IPS-15b (cell line): ENCODE measurements around the gene PGF.

Source experiments
- H3K27me3 ChIP-seq: one replicate; pipeline ENCODE4 v1.6.1; 2013; ENCODE audit warnings: low read length; ENCODE audit not compliant: control insufficient read depth, insufficient read depth
- H3K36me3 ChIP-seq: one replicate; pipeline ENCODE4 v1.6.1; 2013; ENCODE audit warnings: low read length; ENCODE audit not compliant: control insufficient read depth, insufficient read depth
- H3K4me1 ChIP-seq: one replicate; pipeline ENCODE4 v1.6.1; 2013; ENCODE audit warnings: mild to moderate bottlenecking, low read length; ENCODE audit not compliant: control insufficient read depth, insufficient read depth
- H3K4me3 ChIP-seq: one replicate; pipeline ENCODE4 v1.5.1; 2013; ENCODE audit warnings: low read depth, low read length
- H3K9ac ChIP-seq: one replicate; pipeline ENCODE4 v1.6.1; 2013; ENCODE audit warnings: low read depth, mild to moderate bottlenecking, low read length
- H3K9me3 ChIP-seq: one replicate; pipeline ENCODE4 v1.6.1; 2013; ENCODE audit warnings: mild to moderate bottlenecking, low read length; ENCODE audit not compliant: control insufficient read depth, insufficient read depth

Gene PGF

GRCh38 chr14:74984236-74985027 lies 29.0 kb upstream of the PGF start:
- Histone ChIP-seq H3K36me3 (no peaks in the 10 kb centered on the region), H3K27me3 (no peaks in the 10 kb centered on the region), H3K4me1 (no peaks in the 10 kb centered on the region), H3K4me3 (no peak overlapping the region), H3K9ac (peak overlapping the region; percentile 54), H3K9me3 (no peaks in the 10 kb centered on the region)

- H3K4me1 ChIP-seq = peaks cover 2% of the 10 kb centered on the region
- H3K27me3 ChIP-seq = no peaks in the 10 kb centered on the region
- no peak overlapping the region for H3K4me3 ChIP-seq
- H3K9ac ChIP-seq = no peak overlapping the region
- H3K36me3 ChIP-seq = no peaks in the 10 kb centered on the region
- H3K9me3 ChIP-seq = no peaks in the 10 kb centered on the region
Measured at GRCh38 chr14:74983343-74983742, 27.9 kb upstream of the PGF start.

GRCh38 chr14:74982661-74983060 lies 27.3 kb upstream of the PGF start:
- no peaks in the 10 kb centered on the region for H3K27me3 ChIP-seq
- no peaks in the 10 kb centered on the region for H3K9me3 ChIP-seq
- no peak overlapping the region for H3K9ac ChIP-seq
- H3K36me3 ChIP-seq = no peaks in the 10 kb centered on the region
- H3K4me1 ChIP-seq = peaks cover 2% of the 10 kb centered on the region
- no peak overlapping the region for H3K4me3 ChIP-seq

DNA sequence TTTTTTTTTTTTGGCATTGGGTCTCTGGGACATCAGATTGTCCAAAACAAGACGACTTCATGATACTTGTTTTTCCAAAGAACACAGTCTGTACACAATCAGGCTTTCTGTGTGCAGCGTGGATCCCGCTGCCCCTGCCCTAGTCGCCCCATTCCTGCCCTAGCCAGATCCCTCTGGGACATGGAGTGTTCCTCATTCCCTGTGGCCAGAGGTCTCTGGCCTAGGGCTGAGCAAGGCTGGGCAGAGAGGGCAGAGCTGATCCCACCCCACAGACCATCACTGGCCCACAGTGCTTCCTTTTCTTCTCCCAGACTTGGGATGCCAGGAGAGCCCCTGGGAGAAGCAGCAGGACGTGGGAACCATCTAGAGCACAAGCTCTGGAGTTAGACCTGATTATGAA lies 26.4 kb upstream of the PGF start:
- Histone ChIP-seq H3K4me1 (peaks cover 2% of the 10 kb centered on the region), H3K4me3 (no peak overlapping the region), H3K9me3 (no peaks in the 10 kb centered on the region), H3K36me3 (no peaks in the 10 kb centered on the region), H3K27me3 (no peaks in the 10 kb centered on the region), H3K9ac (no peak overlapping the region)

- H3K4me3 ChIP-seq = no peak overlapping the region
- H3K36me3 ChIP-seq = no peaks in the 10 kb centered on the region
- H3K27me3 ChIP-seq = no peaks in the 10 kb centered on the region
- peaks cover 2% of the 10 kb centered on the region for H3K4me1 ChIP-seq
- H3K9ac ChIP-seq = no peak overlapping the region
- H3K9me3 ChIP-seq = no peaks in the 10 kb centered on the region
Measured at GRCh38 chr14:74981462-74981782, 26.0 kb upstream of the PGF start.

DNA sequence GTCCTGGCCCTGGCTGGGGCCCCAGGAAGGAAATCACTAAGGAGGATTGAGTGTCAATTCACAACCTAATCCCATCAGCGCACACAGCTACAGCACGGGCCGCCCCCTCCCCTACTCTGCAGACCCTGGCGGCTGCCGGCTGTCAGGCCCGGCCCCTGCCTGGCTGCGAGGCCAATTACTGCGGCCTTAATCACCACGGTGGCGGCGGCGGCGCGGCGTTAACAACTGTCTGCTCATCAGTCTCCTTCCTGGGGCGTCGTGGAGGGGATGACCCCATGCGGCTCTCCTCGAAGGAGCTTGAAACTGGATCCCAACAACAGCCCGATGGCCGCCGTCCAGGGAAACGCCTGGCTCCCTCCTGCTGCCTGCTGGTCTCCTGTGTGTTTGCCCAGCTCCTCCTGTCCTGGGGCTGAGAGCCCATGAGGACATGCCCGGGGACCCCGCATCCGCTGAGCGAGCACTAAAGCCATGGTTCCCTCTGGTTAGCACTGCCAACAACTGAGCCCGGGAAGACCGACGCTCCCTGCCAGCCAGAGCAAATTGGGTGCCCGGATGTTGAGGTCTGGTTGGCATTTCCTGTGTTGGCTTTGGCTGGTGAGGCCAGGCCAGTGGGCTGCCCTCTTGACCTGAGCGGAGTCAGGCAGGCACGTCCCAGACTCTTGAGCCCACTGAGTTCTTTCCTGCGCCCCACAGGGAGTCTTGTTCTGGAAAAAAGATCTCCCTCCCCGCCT lies 25.5 kb upstream of the PGF start:
- no peak overlapping the region for H3K4me3 ChIP-seq
- H3K4me1 ChIP-seq = peaks cover 2% of the 10 kb centered on the region
- H3K36me3 ChIP-seq = no peaks in the 10 kb centered on the region
- no peak overlapping the region for H3K9ac ChIP-seq
- H3K27me3 ChIP-seq = no peaks in the 10 kb centered on the region
- no peaks in the 10 kb centered on the region for H3K9me3 ChIP-seq

DNA sequence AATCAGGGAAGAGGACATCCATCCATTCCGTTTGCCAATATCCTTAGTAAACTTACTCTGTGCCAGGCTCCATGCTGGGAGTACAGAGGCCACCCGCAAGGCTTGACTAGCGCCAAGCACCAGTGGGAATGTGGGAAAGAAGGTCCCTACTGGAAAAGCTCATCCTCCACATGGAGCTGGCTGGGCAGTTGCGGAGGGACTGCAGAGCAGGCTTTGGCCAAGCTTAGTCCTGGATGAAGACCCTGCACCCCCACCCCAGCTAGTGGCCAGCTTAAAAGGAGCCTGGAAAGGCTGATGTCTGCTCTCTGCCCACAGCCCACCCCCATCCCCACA lies 25.0 kb upstream of the PGF start:
- H3K9me3 ChIP-seq = no peaks in the 10 kb centered on the region
- H3K9ac ChIP-seq = no peak overlapping the region
- H3K36me3 ChIP-seq = no peaks in the 10 kb centered on the region
- H3K27me3 ChIP-seq = no peaks in the 10 kb centered on the region
- peaks cover 2% of the 10 kb centered on the region for H3K4me1 ChIP-seq
- no peak overlapping the region for H3K4me3 ChIP-seq

DNA sequence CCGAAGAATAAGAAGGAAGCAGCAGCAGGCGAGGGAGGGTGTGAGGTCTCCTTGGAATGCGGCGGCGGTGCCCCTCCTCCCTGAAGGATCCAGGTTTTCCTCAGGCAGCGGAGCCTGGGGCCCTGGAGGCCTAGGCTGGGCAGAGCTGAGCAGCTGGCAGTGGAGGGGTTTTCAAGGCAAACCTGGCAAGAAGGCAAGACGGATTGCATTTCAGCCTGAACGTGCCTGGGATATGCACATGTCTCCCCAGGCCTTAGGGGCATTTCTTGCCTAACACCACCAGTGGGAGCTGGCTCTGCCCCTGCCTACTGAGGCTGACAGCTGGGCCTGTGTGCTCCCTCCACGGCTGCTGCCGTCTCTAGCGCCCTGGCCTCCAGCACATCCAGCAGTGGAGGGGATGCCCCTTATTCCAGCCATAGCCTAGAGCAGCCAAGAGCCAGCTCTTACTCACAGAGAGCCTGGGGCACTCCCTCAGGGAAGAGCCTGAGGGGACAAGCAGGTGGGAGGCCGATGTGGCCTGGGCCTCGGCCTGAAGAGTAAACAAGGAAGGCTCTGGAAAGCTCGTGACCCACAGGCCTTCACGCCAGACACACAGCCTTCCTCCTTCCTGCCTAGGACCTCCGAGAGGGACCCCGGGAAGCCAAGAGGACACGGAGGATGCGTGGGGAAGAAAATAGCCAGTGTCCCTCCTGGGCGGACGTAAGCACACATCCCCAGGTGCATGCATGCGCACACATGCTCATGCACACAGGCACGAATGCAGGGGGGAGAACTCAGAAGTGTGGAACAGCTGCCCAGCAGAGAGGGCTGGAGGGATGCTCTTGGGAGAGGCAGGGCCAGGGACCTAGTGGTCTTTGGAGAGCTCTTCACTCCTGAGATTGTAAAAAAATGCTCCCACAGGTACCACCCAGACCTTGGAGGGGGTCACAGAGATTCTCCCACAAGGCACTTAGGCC lies 24.3 kb upstream of the PGF start:
- H3K4me1 ChIP-seq = peaks cover 2% of the 10 kb centered on the region
- H3K9ac ChIP-seq = no peak overlapping the region
- H3K36me3 ChIP-seq = no peaks in the 10 kb centered on the region
- H3K9me3 ChIP-seq = no peaks in the 10 kb centered on the region
- no peak overlapping the region for H3K4me3 ChIP-seq
- H3K27me3 ChIP-seq = no peaks in the 10 kb centered on the region

- Histone ChIP-seq H3K4me3 (no peak overlapping the region), H3K4me1 (peaks cover 2% of the 10 kb centered on the region), H3K9ac (no peak overlapping the region), H3K9me3 (no peaks in the 10 kb centered on the region), H3K27me3 (no peaks in the 10 kb centered on the region), H3K36me3 (no peaks in the 10 kb centered on the region)
Measured at GRCh38 chr14:74979029-74979428, 23.6 kb upstream of the PGF start.

- Histone ChIP-seq H3K36me3 (no peaks in the 10 kb centered on the region), H3K9ac (no peak overlapping the region)
Measured at GRCh38 chr14:74978416-74978947, 23.1 kb upstream of the PGF start.

GRCh38 chr14:74977901-74978385 lies 22.5 kb upstream of the PGF start:
- Histone ChIP-seq H3K4me3 (no peak overlapping the region), H3K9ac (no peak overlapping the region), H3K9me3 (no peaks in the 10 kb centered on the region), H3K27me3 (no peaks in the 10 kb centered on the region), H3K36me3 (no peaks in the 10 kb centered on the region), H3K4me1 (peaks cover 2% of the 10 kb centered on the region)

More at GRCh38 chr14:74978416-74978947, 23.1 kb upstream of the PGF start:
- peaks cover 2% of the 10 kb centered on the region for H3K4me1 ChIP-seq
- no peaks in the 10 kb centered on the region for H3K27me3 ChIP-seq
- H3K9me3 ChIP-seq = no peaks in the 10 kb centered on the region
- no peak overlapping the region for H3K4me3 ChIP-seq
